HK-2 (cell line): ENCODE measurements around the gene GDI1.

Experiments
- DNase-seq: peaks from one replicate; pipeline ENCODE4 v3.0.0-alpha.2; 2018; ENCODE audit not compliant: unreplicated experiment

The GDI1 gene

DNA sequence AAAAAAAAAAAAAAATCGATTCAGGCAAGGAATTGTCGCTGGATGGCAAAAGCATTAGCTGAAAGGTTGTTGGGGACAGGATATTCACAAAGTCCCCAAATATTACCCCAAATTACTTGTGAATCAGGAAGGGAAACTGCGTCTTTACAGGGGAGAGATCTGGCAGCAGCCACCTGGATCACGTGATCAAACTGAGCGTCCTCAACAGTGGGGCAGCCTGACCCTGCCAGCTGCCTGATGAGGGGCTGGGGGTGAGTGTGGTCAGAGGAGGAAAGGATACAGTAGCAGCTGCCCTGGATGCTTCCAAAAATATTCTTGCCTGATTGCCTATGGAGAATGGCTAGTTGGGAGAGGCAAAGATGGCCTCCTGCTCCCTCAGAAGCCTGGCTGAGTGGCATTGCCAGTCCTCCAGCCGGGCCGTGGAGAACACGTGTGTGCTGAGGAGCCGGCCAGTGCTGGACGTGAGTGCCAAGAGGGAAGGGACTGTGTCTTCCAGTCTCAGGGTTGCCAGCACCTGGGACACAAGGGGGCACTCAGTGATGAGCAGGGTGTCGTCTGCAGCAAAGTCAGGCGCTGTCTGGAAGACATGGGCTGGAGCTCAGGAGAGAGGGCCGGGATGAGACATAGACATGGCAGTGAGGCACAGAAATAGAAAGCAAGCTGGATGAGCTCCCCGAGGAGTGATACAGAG lies 45.1 kb downstream of the GDI1 start:
- no peak for DNase-seq

DNA sequence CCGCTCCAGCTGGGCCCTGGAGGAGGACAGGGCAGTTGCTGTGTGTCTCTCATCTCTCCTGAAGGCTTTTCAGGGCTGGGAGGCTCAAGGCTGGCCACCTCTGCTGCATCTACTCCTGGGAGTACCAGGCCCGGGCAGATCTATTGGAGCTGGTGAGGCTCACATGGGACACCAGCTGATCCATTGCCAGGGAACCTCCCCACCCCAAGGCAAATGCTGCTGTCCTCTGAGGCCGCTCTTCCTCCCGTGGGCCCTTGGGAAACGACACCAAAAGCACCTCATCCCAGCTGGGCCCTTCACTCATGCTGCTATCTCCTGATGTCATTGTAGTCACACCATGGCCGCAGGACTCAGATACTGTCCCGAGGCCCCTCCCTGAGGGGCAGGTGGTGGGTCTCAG lies 45.8 kb downstream of the GDI1 start:
- DNase-seq: no peak

DNA sequence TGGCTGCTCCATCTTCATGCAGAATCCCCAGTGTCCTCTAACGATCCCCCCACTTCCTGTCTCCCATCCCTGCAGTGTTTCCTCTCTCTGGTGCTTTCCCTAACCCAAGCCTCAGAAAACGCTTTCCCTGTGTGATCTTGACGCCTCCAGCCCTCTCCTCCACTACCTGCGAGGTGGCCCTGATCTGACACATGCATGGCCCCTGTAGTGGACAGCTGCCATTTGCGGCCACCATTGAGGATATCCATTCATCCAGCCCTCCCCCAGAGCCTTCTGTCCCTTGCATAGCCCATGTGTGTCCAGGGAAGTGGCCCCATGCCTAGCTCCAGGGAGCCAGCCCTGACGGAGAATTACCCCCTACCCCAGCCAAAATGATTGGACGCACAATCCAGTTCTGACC lies 46.4 kb downstream of the GDI1 start:
- DNase-seq: no peak

DNA sequence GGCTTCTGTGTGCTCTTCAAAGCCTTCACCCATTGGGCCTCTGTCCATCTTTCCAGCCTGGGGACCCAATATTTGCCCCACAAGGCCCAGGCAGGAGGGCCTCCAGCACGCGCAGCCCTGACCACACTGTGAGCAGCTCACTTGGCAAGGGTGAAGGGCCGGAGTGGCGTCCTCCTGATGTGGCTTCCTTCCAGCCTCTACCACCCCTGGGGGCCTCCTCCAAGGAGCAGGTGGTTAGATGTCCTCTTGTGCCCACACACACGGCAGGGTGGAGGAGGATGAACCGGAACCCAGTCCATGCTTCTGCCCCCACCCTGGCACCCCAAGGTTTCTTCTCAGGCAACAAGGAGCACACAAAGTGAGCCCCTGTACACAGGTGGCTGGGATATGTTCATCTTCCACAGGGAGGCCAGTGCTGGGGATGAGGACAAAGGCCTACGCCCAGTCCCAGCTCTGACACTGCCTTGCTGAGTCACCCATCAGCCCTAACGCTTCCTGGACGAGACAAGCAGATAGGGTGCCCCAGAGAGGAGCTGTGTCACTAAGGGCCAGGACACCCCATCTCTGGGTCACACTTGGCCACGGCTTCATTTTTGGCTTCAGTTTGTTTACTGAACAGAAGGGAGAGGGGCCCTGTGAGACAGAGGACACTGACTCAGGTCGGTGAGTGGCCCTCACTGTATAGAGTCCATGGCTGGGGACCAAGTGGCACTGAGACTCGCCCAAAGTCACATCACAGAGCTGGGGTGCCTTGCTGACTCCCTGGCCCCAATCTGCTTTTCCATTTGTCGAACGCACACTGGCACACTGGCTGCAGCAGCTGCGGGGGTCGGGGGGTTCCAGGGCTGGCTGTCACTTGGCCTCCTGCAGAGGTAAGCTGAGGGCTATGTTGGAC lies 47.5 kb downstream of the GDI1 start:
- peak; percentile 36 for DNase-seq

- no peak for DNase-seq
These were observed 48.4 kb downstream of the GDI1 start for GRCh38 chrX:154485150-154486051.

DNA sequence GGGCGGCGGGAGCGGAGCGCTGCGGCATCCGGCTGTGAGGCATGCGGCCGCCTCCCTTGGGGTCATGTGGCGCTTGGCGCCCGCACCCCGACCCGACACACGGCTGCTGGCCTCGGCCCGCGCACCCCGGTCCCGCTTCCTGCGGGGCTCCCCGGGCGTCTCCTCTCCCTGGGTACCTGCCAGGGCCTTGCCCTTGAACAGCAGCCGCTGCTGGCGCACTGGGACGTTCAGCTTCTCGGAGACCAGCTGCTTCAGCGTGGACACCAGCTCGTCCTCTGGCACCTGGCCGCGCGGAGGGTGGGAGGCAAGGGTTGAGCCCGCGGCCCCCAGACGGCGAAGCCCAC lies 49.1 kb downstream of the GDI1 start:
- DNase-seq: peak; percentile 37

GRCh38 chrX:154486396-154487207 lies 49.6 kb downstream of the GDI1 start, which contains the start of gene UBL4A:
TSS of gene UBL4A (minus strand) at chrX:154486615. CDS start at chrX:154486584, 31 bp downstream.
- DNase-seq: peak; percentile 80

GRCh38 chrX:154487518-154488290 lies 50.8 kb downstream of the GDI1 start:
- DNase-seq: no peak

DNA sequence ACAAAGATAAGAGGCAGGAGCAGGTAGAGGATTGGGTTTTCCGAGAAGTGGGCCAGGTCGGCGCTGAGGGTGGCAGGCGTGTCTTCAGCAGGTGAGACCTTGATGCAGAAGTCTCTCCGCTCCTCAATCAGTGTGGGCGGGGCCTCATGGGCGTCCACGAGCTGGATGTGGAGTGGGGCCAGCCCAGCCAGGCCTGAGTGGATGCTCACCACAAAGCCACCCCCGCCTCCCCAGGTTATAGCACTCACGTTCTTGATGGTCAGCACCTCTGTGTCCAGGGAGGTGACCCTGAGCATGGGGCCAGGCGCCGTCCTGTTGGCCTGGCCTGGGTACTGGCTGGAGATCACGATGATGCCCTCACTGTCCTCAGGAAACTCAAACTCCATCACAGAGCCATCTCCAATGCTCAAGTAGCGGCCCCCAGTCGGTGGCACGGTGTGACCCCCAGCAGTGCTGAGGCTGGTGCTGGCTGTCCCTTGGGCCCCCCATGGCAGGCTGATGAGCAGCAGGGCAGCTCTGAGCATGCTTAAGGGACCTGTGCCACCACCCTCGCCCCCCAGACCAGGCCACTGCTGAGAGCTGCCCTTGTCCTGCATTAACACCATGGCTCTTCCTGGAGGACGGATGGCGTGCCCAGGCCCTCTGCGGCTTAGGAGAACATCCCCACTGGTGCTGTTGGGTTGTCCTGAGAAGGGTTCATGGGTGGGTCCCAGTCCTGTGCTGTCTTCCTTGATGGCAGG lies 51.6 kb downstream of the GDI1 start:
- DNase-seq: no peak

DNA sequence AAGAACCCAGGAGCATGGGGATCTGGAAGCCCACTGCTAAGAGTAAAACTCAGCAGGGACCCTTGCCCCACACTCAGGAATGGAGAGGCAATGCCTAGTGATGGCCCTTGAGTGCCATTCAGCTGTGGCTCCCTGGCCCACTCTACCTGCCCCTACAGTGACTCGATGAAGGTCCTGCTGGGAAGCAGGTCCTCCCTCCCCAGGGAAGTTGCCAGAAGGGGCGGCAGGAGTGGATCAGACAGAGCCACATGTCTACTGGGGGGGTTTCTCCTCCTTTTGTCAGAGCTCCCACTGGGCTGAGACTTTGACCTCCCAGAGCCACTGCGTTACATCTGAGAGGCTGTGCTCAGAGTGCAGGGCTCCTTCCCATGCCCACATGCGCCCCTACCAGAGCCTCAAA lies 52.2 kb downstream of the GDI1 start:
- no peak for DNase-seq

DNA sequence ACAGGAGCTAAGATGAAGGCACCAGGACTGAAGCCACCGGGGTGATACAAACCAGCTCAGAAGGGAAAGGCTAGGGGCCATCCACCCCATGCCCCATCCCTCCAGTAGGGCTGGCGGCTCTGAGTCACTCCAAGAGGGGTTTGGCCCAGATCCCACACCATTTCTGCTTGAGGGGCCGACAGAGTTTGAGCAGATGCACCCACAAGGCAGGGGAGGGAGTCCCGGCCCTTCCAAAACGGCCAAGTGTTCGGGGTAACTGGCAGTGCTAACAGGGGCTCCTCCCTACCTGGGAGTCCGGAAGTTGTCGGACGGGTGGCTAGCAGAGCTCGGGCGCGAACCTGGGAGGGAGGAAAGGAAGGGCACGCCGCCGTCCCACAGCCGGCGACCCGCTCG lies 53.1 kb downstream of the GDI1 start:
- DNase-seq: peak; percentile 58

- DNase-seq: peak; percentile 95
These were observed 53.6 kb downstream of the GDI1 start, which contains the start of gene SLC10A3 for GRCh38 chrX:154490414-154491083. TSS of gene SLC10A3 (minus strand) at chrX:154490629. CDS start at chrX:154488940, 1,689 bp downstream.
